Muscle layer of duodenum (tissue), 2 donors: ENCODE results near the gene CCDC149.

Experiments
- H3K27ac ChIP-seq: one replicate; pipeline ENCODE4 v1.7.0; 2013; ENCODE audit warnings: mild to moderate bottlenecking, low read length
- H3K27me3 ChIP-seq: one replicate; pipeline ENCODE4 v1.7.0; 2013; ENCODE audit warnings: low read depth, mild to moderate bottlenecking, control low read depth, low read length
- H3K36me3 ChIP-seq, 2 donors: one replicate each; pipeline ENCODE4 v1.7.0; 2013; ENCODE audit warnings: low read length in 2 of 2, control low read depth in 1 of 2, mild to moderate bottlenecking in 1 of 2; ENCODE audit not compliant: insufficient read depth in 2 of 2, control insufficient read depth in 1 of 2
- H3K4me1 ChIP-seq, 2 donors: one replicate each; pipeline ENCODE4 v1.7.0; 2013; ENCODE audit warnings: low read length in 2 of 2, mild to moderate bottlenecking in 2 of 2, control low read depth in 1 of 2, moderate library complexity in 1 of 2; ENCODE audit not compliant: insufficient read depth in 2 of 2, control insufficient read depth in 1 of 2
- H3K4me3 ChIP-seq, 2 donors: one replicate each; pipeline ENCODE4 v1.7.0; 2013; ENCODE audit warnings: low read length in 2 of 2, low read depth in 1 of 2, mild to moderate bottlenecking in 1 of 2
- H3K9me3 ChIP-seq, 2 donors: one replicate each; pipeline ENCODE4 v1.7.0; 2013; ENCODE audit warnings: low read length in 2 of 2, control low read depth in 1 of 2, mild to moderate bottlenecking in 1 of 2; ENCODE audit not compliant: control insufficient read depth in 1 of 2
- donor health status: healthy.

Gene CCDC149

GRCh38 chr4:24840362-24840761 lies 72.5 kb downstream of the CCDC149 start:
- no peak overlapping the region for H3K27ac ChIP-seq
- H3K36me3 ChIP-seq, result peaks cover 7 to 8% of the 10 kb centered on the region in 2 donors
- no peak overlapping the region for H3K4me3 ChIP-seq
- H3K27me3 ChIP-seq, result no peaks in the 10 kb centered on the region
- no peaks in the 10 kb centered on the region for H3K9me3 ChIP-seq
- H3K4me1 ChIP-seq, result peaks cover 0 to 29% of the 10 kb centered on the region in 2 donors

DNA sequence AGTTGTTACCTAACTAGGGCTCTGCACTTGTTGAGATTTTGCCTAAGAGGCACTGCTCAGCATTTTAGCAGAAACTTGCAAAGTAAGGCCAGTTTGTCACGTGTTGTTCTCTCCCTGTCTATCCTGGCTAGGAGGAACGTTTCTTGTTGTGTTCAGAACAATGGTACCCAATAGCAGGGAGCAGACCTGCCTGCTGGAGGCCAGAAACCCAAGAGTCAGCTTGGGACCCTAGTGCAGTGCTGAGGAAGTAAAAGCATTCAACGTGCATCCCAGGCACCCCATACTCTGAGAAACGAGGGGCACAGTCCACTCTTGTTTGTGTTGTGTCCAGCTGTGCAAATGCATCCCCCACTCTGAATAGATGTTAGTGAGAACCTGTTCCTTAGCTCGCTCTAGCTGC lies 75.1 kb downstream of the CCDC149 start:
- H3K27ac ChIP-seq, result no peak overlapping the region
- no peak overlapping the region for H3K4me3 ChIP-seq
- H3K4me1 ChIP-seq, result peaks cover 0 to 19% of the 10 kb centered on the region in 2 donors
- H3K9me3 ChIP-seq, result no peaks in the 10 kb centered on the region
- H3K27me3 ChIP-seq, result no peaks in the 10 kb centered on the region
- peaks cover 8 to 16% of the 10 kb centered on the region in 2 donors for H3K36me3 ChIP-seq

- Histone ChIP-seq H3K4me3 (no peak overlapping the region), H3K9me3 (no peaks in the 10 kb centered on the region), H3K36me3 (peaks cover 12 to 16% of the 10 kb centered on the region in 2 donors), H3K27ac (no peak overlapping the region), H3K27me3 (no peaks in the 10 kb centered on the region), H3K4me1 (peaks cover 0 to 14% of the 10 kb centered on the region in 2 donors)
Measured at GRCh38 chr4:24837336-24837735, 75.5 kb downstream of the CCDC149 start.

- Histone ChIP-seq H3K36me3 (peaks cover 12 to 16% of the 10 kb centered on the region in 2 donors), H3K9me3 (no peaks in the 10 kb centered on the region), H3K4me3 (no peak overlapping the region), H3K4me1 (peaks cover 0 to 9% of the 10 kb centered on the region in 2 donors), H3K27me3 (no peaks in the 10 kb centered on the region), H3K27ac (no peak overlapping the region)
Measured at GRCh38 chr4:24836661-24837242, 76.1 kb downstream of the CCDC149 start.

GRCh38 chr4:24835696-24836095 lies 77.1 kb downstream of the CCDC149 start:
- peaks cover 21 to 26% of the 10 kb centered on the region in 2 donors for H3K36me3 ChIP-seq
- H3K27ac ChIP-seq, result no peak overlapping the region
- H3K4me1 ChIP-seq, result no peaks in the 10 kb centered on the region
- H3K27me3 ChIP-seq, result no peaks in the 10 kb centered on the region
- no peaks in the 10 kb centered on the region for H3K9me3 ChIP-seq
- no peak overlapping the region for H3K4me3 ChIP-seq

- no peaks in the 10 kb centered on the region for H3K9me3 ChIP-seq
- no peak overlapping the region for H3K27ac ChIP-seq
- H3K27me3 ChIP-seq, result no peaks in the 10 kb centered on the region
- no peaks in the 10 kb centered on the region for H3K4me1 ChIP-seq
- H3K36me3 ChIP-seq, result peaks cover 26 to 41% of the 10 kb centered on the region in 2 donors
- no peak overlapping the region for H3K4me3 ChIP-seq
Measured at GRCh38 chr4:24831637-24832036, 81.2 kb downstream of the CCDC149 start.

DNA sequence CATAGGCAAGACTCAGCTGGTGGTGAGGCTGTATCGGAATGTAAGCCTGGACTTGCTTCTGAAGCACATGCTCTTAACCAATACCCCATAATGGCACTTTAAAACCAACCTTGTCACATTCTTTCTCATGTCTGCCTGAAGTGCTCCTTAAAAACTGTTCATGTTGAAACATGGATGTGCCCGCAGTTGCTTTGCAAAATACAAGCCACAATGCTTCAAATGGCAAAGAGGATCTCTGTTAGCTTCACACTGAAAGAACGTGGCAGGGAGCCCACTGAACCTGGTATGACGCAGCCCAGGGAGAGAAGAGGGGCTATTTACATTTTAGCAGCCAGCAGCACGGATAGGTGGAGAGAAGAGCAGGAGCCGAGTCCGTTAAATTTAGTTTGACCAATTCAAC lies 88.1 kb downstream of the CCDC149 start:
- peaks cover 3 to 19% of the 10 kb centered on the region in 2 donors for H3K36me3 ChIP-seq
- no peak overlapping the region for H3K27ac ChIP-seq
- H3K9me3 ChIP-seq, result no peaks in the 10 kb centered on the region
- peaks cover 0 to 4% of the 10 kb centered on the region in 2 donors for H3K4me1 ChIP-seq
- no peaks in the 10 kb centered on the region for H3K27me3 ChIP-seq
- H3K4me3 ChIP-seq, result no peak overlapping the region

DNA sequence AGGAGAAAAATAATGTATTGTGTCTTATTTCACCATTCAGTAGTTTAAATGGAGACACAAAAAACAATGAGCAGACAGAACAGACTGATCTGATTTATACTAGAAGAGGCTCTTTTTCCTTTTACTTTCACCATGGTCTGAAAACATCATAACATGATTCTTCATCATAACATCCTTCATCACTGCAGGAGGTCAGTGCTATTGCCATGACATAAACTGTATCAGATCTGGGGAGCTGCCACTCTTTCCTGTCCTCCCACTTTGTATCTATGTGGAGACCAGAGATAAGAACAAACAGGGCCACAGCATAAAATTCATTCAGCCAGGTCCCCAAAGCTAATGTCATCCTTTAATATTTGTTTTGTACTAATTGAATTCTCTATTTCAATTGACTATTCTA lies 92.3 kb downstream of the CCDC149 start:
- Histone ChIP-seq H3K4me1 (peaks cover 0 to 4% of the 10 kb centered on the region in 2 donors), H3K27ac (no peak overlapping the region), H3K36me3 (peaks cover 19 to 34% of the 10 kb centered on the region in 2 donors), H3K4me3 (no peak overlapping the region), H3K9me3 (no peaks in the 10 kb centered on the region), H3K27me3 (no peaks in the 10 kb centered on the region)

GRCh38 chr4:24816797-24817196 lies 96.0 kb downstream of the CCDC149 start:
- Histone ChIP-seq H3K27me3 (no peaks in the 10 kb centered on the region), H3K27ac (no peak overlapping the region), H3K4me1 (no peaks in the 10 kb centered on the region), H3K9me3 (peaks cover 0 to 3% of the 10 kb centered on the region in 2 donors), H3K36me3 (peaks cover 19 to 41% of the 10 kb centered on the region in 2 donors), H3K4me3 (no peak overlapping the region)

GRCh38 chr4:24813732-24814131 lies 99.1 kb downstream of the CCDC149 start:
- peaks cover 0 to 3% of the 10 kb centered on the region in 2 donors for H3K9me3 ChIP-seq
- H3K27ac ChIP-seq, result no peak overlapping the region
- H3K27me3 ChIP-seq, result no peaks in the 10 kb centered on the region
- H3K4me1 ChIP-seq, result no peaks in the 10 kb centered on the region
- no peak overlapping the region for H3K4me3 ChIP-seq
- peaks cover 16 to 28% of the 10 kb centered on the region in 2 donors for H3K36me3 ChIP-seq

DNA sequence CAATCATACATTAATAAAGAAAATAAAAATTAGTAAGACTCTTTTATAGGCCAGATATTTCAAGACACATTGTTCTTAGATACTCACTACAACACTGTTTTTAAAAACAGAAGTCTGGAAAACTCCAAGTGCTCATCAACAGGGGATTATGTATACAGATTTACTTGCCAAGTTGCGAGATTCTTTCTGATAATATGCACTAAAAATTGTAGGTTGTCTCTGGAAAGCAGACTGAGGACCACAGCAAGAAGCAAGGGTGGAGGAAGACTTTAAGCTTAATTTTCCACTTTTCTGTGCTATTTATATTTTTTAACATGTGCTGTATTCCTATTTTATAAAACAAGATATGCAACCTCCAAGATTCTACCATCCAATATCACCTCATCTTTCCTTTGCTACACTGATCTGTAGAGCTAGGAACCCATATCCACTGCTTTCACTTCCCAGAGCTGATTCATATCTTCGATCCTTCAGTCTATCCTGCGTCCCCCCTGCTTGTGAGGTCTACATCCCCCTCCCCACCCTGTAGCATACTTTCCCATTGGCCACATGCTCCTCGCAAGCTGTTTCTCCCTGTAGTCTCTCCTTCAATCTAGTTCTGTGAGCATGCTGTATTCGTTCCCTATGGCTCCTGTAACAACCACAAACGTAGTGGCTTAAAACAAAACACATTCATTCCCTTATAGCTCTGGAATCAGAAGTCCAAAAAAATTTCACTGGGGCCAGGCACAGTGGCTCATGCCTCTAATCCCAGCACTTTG lies 101.8 kb downstream of the CCDC149 start:
- peaks cover 0 to 2% of the 10 kb centered on the region in 2 donors for H3K4me1 ChIP-seq

More for the DNA sequence above, 101.8 kb downstream of the CCDC149 start:
- Histone ChIP-seq H3K9me3 (peaks cover 0 to 3% of the 10 kb centered on the region in 2 donors), H3K4me3 (no peak overlapping the region), H3K27ac (no peak overlapping the region), H3K27me3 (no peaks in the 10 kb centered on the region), H3K36me3 (peaks cover 0 to 12% of the 10 kb centered on the region in 2 donors)
